MCF 10A (cell line): ENCODE results near the gene MMP14. TPM values are rescaled to one million over a fixed set of nuclear protein-coding genes. Genes with fewer than 3 reads are reported as not detected.
A peak's percentile ranks its signal among the peaks of the same experiment; 100 is the strongest.

ENCODE experiments used
- BruUV-seq: library from RNA; stranded (reverse); fragments of 400-500 nt; replicated peaks from 2 replicates; lab custom pipeline; 2021; lab: Mats Ljungman, UMichigan
- CTCF ChIA-PET: fragments of 300-600 bp; sonication (Branson Sonifier 250); formaldehyde crosslinking; extraction: SDS; loops from one replicate; lab custom pipeline; 2021; ENCODE audit warnings: antibody characterized with exemption, inconsistent platforms; lab: Yijun Ruan, JAX
- POLR2A ChIA-PET: fragments of 300-600, 350-650 bp; sonication (Branson Sonifier 250); formaldehyde crosslinking; extraction: SDS; loops from one replicate; lab custom pipeline; 2020; ENCODE audit warnings: antibody characterized with exemption, inconsistent platforms; lab: Yijun Ruan, JAX
- DNase-seq: peaks from one replicate; pipeline ENCODE4 v3.0.0-alpha.2; 2018; ENCODE audit not compliant: unreplicated experiment
- H3K27ac Mint-ChIP-seq: one replicate; pipeline ENCODE4 v1.8.0; 2022; ENCODE audit warnings: mild to moderate bottlenecking, low read depth, mixed read lengths; ENCODE audit not compliant: unreplicated experiment
- H3K27me3 Mint-ChIP-seq: one replicate; pipeline ENCODE4 v1.8.0; 2022; ENCODE audit warnings: mixed read lengths; ENCODE audit not compliant: insufficient read depth, unreplicated experiment
- H3K36me3 Mint-ChIP-seq: one replicate; pipeline ENCODE4 v1.8.0; 2022; ENCODE audit warnings: mild to moderate bottlenecking, moderate library complexity, mixed read lengths; ENCODE audit not compliant: insufficient read depth, unreplicated experiment
- H3K4me1 Mint-ChIP-seq: one replicate; pipeline ENCODE4 v1.8.0; 2022; ENCODE audit warnings: mixed read lengths; ENCODE audit not compliant: insufficient read depth, unreplicated experiment
- H3K4me3 Mint-ChIP-seq: one replicate; pipeline ENCODE4 v1.8.0; 2022; ENCODE audit warnings: mild to moderate bottlenecking, moderate library complexity, mixed read lengths; ENCODE audit not compliant: unreplicated experiment
- H3K9me3 Mint-ChIP-seq: one replicate; pipeline ENCODE4 v1.8.0; 2022; ENCODE audit warnings: mixed read lengths; ENCODE audit not compliant: unreplicated experiment
- intact Hi-C: fragments of 100-400 bp; cut with micrococcal nuclease; formaldehyde crosslinking; loops from 2 replicates; pipeline ENCODE4 v1.14.1; 2022
- total RNA-seq: library from RNA; stranded (reverse); gene quantifications from 2 replicates; pipeline ENCODE4 v1.2.3, GENCODE V29; 2022
- TF ChIP-seq, protein P1 (sequence below): fragments of 200-600 bp; IDR thresholded peaks from one replicate; pipeline ENCODE4 v1.8.0; 2022; ENCODE audit warnings: antibody characterized with exemption, mild to moderate bottlenecking; ENCODE audit not compliant: unreplicated experiment

Gene MMP14
- total RNA-seq, 1 experiment from 2014 or later: 71.5 TPM

DNA sequence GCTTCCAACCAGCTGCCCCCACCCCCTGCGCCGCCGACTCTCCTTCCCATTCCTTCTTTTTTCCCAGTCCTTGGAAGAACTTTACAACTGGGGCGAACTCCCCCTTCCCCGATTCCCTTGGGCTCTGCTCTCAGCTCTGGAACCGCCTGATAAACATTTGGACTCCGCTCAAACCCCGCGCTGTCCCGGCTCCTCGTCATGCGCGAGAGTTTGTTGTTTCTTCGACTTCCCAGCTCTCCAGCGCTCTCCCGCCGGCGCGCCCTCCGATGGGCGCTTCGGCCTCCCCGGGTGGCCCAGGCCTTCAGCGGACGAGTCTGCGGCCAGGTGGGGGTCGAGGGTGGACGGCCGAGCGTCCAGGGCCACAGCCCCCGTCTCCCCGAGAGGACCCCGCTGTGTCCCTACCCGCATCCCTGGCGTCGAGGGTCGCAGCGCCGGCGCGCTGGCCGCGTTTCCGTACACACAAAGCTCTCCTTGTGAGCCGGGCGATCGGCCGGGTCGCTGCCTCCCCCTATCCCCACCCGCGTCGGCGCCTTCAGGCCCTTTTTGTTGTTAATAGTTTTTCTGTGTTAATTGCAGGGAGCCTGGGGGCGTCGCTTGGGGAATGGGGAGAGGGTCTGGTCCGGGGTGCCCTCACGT is 847 bp downstream of the MMP14 start:
- intact Hi-C loops: loop anchor here (2.0 to 5.0 kb wide), 2 partner anchors 16 to 35 kb away; partner anchors contain the start of gene LRP10
- H3K4me3 Mint-ChIP-seq: peak overlapping the region; percentile 99
- peaks cover 43% of the 10 kb centered on the region for H3K36me3 Mint-ChIP-seq
- peaks cover 21% of the 10 kb centered on the region for H3K4me1 Mint-ChIP-seq
- TF ChIP-seq, protein P1, sequence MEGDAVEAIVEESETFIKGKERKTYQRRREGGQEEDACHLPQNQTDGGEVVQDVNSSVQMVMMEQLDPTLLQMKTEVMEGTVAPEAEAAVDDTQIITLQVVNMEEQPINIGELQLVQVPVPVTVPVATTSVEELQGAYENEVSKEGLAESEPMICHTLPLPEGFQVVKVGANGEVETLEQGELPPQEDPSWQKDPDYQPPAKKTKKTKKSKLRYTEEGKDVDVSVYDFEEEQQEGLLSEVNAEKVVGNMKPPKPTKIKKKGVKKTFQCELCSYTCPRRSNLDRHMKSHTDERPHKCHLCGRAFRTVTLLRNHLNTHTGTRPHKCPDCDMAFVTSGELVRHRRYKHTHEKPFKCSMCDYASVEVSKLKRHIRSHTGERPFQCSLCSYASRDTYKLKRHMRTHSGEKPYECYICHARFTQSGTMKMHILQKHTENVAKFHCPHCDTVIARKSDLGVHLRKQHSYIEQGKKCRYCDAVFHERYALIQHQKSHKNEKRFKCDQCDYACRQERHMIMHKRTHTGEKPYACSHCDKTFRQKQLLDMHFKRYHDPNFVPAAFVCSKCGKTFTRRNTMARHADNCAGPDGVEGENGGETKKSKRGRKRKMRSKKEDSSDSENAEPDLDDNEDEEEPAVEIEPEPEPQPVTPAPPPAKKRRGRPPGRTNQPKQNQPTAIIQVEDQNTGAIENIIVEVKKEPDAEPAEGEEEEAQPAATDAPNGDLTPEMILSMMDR: no peak
- no peaks in the 10 kb centered on the region for H3K9me3 Mint-ChIP-seq
- peak overlapping the region; percentile 98 for H3K27ac Mint-ChIP-seq
- peak; percentile 69 for DNase-seq
- BruUV-seq: no TSS peak
- H3K27me3 Mint-ChIP-seq: no peaks in the 10 kb centered on the region
- ChIA-PET CTCF (interaction anchor here (0.6 to 18.2 kb wide), 20 partner anchors 8 to 724 kb away, joined by 3 to 330 read pairs (median 5); partner anchors contain the start of genes ABHD4, LRP10 and OXA1L), POLR2A (interaction anchor here (0.6 to 5.7 kb wide), 20 partner anchors 8 to 267 kb away, joined by 3 to 142 read pairs (median 10); partner anchors contain the start of genes ABHD4, HAUS4, LRP10 and MRPL52)

DNA sequence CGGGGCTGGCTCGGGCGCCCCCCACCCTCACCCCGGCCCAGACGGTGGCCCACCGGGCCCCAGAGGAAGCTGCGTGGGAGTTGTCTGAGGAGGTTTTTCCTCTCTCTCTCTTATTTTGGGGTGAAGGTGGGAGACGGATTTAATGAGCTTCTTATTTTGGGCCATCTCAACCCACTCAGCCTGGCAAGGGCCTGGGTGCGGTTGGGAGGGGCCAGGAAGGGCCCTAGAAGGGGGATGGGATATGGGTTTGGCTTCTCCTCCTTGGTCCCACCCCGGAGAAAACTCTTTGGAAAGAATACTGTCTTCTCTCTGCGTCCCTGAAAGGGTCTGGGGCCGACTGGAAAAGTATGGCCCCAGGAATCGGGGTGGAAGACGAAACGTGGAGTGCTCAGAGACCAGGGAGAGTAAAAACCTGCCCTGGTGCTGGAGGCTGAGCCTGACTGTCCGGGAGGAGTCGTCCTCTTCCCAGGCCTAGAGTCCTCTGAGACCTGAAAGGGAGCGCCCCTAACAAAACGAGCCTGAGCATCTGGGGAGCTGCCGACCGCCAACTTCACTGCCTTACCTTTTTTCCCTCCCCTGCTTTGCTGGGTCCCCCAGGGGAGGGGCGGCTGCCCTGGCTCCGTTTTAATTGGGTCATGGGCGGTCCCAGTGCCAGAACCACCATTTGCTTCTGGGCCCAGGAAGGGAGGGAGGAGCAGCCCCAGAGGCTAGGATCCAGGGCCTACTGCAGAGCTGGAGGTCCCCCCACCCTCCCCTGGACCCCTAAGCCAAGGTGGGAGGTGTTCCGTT is 1.6 kb downstream of the MMP14 start:
- H3K36me3 Mint-ChIP-seq: peaks cover 43% of the 10 kb centered on the region
- H3K4me1 Mint-ChIP-seq: peaks cover 21% of the 10 kb centered on the region
- H3K4me3 Mint-ChIP-seq: peak overlapping the region; percentile 99
- H3K27ac Mint-ChIP-seq: peak overlapping the region; percentile 98
- TF ChIP-seq, protein P1: no peak
- DNase-seq: peak; percentile 72
- TSS peak; percentile 60 for BruUV-seq
- intact Hi-C loops: loop anchor here (2.0 to 5.0 kb wide), 2 partner anchors 15 to 34 kb away; partner anchors contain the start of gene LRP10
- no peaks in the 10 kb centered on the region for H3K27me3 Mint-ChIP-seq
- H3K9me3 Mint-ChIP-seq: no peaks in the 10 kb centered on the region
- ChIA-PET CTCF (interaction anchor here (0.6 to 18.2 kb wide), 24 partner anchors 9 to 282 kb away, joined by 3 to 330 read pairs (median 6); partner anchors contain the start of genes ABHD4, LRP10 and OXA1L), POLR2A (interaction anchor here (0.5 to 5.7 kb wide), 30 partner anchors 9 to 282 kb away, joined by 3 to 142 read pairs (median 5); partner anchors contain the start of genes ABHD4, AJUBA, DAD1 and HAUS4)

GRCh38 chr14:22838631-22839041 is 2.3 kb downstream of the MMP14 start:
- CTCF ChIA-PET: interaction anchor here (0.6 to 18.2 kb wide), 20 partner anchors 10 to 282 kb away, joined by 3 to 330 read pairs (median 8); partner anchors contain the start of genes LRP10 and OXA1L
- POLR2A ChIA-PET: interaction anchor here (0.5 to 5.7 kb wide), 28 partner anchors 10 to 1436 kb away, joined by 3 to 142 read pairs (median 5); partner anchors contain the start of genes ABHD4, AJUBA, DAD1 and HAUS4
- peak overlapping the region; percentile 98 for H3K27ac Mint-ChIP-seq
- H3K36me3 Mint-ChIP-seq: peaks cover 45% of the 10 kb centered on the region
- intact Hi-C loops: loop anchor here (5.0 kb wide), 1 partner anchor 34 kb away; the partner anchor contains the start of gene LRP10
- DNase-seq: peak; percentile 50
- no TSS peak for BruUV-seq
- H3K9me3 Mint-ChIP-seq: no peaks in the 10 kb centered on the region
- peaks cover 21% of the 10 kb centered on the region for H3K4me1 Mint-ChIP-seq
- TF ChIP-seq, protein P1: no peak
- H3K27me3 Mint-ChIP-seq: no peaks in the 10 kb centered on the region
- H3K4me3 Mint-ChIP-seq: peak overlapping the region; percentile 99
